ENCODE results near the gene VDAC2.

Gene VDAC2

DNA sequence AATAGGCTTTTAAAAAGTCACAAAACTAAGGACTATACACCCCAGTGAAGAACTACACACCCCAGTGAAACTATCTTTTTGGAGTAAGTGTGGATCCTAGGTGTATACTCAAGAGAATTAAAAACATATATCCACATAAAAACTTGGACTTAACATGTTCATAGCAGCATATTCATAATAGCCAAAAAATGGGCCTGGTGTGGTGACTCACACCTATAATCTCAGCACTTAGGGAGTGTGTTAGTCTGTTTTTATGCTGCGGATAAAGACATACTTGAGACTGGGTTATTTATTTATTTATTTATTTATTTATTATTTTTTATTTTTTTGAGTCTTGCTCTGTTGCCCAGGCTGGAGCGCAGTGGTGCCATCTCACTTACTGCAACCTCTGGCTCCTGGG lies 44.1 kb downstream of the VDAC2 start:
- DNase-seq = no peak

DNA sequence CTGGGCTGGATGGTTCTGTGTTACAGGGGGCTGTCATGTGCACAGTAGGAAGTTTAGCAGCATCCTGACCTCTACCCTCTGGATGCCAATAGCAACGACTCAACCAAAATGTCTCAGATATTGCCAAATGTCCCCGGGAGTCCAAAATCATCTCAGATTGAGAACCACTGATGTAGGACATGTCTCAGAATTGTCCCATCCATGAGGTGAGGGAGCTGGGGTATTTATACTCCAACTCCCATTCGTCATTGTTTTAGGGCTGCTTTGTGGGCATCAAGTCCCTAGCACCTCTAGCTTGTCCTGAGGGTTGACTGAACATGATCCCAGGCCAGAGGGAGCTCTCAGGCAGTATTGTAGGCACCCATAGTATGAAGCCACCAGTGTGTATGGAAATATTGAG lies 50.4 kb downstream of the VDAC2 start:
- DNase-seq = no peak

DNA sequence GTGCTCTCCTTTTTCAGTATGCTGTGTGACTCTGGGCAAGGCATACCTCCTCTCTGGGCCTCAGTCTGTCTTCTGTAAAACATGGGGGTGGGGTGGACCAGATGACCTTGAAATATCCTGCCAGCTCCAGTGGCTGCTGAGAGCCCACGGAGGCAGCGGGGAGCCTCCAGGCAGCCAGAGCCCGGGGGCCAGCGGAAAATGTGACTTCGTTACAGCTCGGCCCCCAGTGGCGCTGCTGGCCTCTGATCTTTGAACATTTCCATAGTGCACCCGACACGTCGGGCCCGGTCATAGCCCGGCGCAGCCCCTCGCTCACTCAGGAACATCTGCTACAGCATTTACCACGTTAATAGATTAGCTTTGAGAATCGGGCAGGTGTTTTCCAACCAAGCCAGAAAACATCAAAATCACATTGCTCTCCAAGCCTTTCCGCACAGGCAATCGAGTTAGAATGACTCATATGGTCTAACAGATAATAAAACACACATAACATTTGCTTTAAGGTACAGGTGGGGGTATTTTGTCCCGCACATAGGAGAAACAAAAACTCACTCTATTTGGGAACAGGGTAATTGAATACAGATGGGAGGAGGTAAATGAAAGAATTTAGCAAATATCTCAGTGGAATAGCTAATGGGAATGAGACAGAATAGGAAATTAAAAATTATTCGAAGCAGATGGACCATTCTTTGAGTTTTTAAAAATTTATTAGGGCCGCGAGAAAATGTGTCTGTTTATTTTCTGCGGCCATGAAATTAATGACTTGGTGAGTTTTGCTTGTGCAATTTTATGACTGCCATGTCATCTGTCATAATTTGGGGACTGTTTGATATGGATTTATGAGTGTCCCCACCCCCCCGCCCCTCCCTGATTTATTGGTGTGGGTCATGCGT lies 51.5 kb downstream of the VDAC2 start:
- DNase-seq = no peak

DNA sequence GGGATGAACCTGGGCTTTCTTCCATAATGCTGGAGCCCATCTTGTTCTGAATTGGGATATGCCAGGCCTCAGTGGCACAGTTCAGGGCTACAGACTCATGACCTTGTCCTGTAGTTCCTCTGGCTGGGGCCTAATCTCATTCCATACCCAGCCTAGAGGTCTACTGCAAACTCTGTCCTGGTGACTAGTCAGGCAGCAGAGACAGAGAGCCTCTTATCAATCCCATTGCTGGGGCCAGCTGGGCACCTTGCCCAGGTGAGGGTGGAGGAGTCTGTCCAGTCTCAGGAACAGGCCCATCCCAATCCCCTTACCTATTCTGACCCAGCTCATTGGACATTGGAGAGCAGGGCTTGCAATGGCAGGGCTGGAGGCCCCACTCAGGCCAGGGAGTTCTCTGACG lies 53.2 kb downstream of the VDAC2 start:
- DNase-seq = no peak

DNA sequence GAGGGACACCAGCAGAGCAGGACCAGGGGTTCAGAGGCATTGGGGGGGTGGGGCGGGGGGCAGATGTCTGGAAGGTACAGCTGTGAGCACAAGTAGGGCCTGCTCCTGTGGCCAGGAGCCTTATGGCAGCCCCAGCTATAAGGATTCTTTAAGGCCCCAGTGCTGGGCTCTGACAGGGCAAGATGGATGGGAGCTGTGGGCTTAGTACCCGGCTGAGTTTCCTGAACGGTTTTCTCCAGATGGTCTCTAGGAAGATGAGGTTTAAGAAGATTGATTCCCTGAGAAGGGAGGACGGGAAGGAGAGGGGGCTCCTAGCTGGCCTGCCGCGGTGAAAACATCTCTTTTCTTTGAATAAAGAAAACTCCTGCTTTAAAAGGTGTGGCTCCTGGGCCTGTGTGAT lies 55.3 kb downstream of the VDAC2 start:
- no peak for DNase-seq

DNA sequence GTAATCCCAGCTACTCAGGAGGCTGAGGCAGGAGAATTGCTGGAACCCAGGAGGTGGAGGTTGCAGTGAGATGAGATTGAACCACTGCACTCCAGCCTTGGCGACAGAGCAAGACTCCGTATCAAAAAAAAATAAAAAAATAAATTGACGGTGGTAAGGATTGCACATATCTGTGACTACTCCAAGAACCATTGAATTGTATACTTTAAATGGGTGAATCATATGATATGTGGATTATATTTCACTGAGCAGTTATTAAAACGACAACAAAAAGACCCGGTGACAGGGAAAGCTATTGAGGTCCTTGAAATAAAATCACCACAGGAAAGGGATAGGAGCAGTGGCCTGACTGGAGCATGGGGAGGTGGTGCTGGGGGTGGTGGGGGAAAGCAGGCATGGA lies 56.3 kb downstream of the VDAC2 start:
- no peak for DNase-seq

DNA sequence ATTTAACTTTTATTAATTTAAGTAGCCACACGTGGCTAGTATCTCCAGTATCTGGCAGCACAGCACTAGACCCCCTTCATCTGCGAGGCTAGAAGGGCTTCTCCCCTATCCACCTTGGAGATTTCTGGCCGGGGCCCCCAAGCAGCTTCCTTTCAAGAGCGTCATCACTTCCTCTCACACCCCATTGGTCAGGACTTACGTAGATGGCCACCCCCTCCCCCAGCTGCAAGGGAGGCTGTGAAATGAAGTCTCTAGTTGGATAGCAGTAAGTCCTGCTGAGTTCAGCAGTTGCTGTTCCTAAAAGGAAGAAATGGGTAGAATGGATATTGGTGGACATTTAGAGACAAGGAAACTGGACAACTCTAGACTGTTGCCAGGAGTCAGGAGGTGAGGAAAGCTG lies 59.0 kb downstream of the VDAC2 start:
- DNase-seq = no peak

DNA sequence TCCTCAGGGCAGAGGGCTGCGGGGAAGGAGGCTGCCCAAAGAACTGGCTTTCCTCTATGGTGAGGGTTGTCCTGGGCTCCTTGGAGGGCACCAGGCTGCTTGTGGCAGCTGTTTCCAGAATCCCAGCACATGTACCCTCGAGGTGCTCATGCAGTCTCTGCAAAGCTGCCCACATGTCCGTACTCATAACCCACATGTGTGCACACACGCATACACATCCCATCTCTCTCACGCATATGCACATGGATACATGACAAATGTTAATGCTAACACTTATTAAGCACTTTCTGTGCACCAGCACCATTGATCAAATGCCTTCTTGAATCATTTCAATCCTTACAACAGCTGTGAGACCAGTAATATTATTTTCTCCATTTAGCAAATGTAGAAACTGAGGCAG lies 61.5 kb downstream of the VDAC2 start:
- DNase-seq = no peak

DNA sequence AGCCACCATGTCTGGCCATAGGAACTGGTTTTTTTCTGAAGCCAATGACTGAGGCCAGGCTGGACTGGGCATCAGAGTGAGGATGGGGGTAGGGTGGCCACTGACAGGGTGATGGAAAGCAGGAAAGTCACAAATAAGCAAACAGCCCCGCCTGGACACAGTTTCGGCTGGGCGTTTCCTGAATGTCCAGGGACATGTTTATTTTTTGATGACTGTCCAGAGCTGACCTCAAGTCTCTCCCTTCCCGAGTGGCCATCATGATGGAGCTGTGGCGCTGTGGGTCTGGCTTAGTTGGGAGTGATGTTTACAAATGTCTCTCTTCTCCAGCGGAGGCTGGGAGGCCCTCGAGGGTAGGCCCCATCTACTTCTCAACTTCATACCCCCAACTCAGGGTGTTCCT lies 62.3 kb downstream of the VDAC2 start:
- no peak for DNase-seq

DNA sequence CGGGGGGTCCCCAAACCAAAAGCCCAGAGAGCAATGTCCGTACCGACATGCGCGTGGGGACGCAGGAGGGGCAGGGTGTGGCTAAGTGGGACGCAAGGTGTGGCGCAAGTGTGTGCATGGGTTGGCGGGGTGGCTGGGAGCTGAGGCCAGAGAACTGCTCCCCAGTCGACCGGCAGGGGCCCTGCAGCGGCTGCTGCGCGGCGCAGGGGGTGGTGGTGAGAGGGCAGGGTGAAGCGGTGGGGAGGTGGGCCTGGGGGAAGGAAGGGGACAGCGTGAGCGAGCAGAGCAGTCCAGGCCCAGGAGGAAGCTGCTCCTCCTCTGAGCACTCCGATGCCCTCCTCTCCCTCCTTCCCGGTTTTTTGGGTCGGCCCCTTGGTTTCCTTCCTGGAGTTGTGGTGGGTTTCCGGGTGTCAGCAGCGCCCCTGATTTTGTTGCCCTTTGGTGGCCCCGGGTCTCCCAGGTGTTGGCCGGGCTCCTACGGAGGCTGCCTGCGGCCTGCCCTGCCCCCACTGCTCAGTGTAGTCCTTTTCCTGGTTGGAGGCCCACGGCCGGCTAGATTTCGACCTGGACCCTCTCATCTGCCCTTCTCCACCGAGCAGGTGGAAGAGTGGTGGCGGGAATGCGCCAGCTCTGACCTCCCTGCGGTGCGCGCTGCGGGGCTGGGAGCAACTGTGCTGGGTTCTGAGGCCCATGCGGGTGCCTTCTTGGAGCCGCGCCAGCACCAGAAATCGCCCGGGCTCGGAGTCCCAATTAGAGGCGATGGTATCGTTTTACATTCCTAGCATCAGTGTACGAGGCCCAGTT lies 65.7 kb downstream of the VDAC2 start:
- no peak for DNase-seq

DNA sequence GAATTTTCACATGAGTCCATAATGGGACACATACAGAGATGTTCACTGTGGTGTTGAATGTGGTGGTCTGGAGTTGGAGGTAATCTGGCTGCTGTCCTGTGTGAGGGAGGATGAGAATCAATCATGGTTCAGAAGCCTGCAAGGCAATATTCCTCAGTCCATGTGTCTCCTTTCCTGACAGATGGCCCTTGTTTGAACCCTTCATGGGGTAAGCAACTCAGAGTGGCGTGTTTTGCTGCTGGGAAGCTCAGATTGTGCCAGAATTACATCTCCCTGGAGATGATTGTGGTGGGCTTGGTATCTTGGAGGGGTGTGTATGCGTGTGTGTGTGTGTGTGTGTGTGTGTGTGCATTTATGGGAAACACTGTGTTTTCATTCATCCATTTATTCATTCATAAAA lies 69.6 kb downstream of the VDAC2 start:
- DNase-seq = no peak
